Measurements from ENCODE around the gene MTHFS.

Gene MTHFS

DNA sequence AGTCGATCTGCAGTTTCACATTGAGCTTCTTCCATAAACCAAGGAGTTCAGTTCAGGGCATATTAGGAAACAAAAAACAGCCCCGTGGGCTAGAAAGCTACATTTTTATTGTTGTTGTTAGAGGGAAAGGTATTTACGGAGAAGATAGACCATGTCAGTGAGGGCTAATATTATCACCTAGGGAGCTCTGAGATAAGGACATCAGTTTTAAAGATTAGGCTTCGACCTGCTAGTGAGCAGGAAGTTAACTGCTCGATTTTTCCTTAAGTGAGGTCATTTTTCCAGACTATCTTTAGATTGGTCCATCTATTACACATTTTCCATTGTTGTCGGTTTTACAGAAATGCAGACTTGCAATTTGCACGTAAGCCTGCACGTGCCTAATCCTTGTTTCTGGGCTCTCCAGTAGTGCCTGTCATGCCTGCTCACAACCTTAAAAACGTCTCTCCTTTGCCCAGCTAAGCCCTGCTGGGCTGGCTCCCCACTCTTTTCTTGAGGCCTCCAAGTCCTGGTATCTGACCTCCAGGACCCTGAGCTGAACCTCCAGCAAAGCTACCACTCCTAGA is 72.6 kb downstream of the MTHFS start:
- no peak for TF ChIP-seq CTCF (conservative IDR thresholded peaks at IDR 0.05)
- H3K27ac ChIP-seq, result no peak overlapping the region

DNA sequence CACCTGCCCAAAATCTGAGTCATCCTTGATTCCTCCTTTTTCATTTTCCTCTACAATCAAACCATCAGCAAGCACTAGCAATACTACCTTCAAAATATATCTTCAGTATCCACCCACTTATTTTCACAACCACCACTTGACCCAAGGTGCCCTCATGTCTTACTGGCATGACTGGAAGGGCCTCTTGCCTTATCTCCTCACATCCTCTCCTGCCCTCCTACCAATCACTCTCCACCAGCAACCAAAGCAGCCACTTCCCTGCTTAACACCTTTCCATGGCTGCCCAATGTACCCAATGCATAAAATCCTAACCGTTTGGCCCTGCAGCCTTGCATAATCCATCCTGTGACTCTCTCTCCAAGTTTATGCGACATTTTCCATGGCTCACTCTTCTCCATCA is 76.0 kb downstream of the MTHFS start:
- TF ChIP-seq CTCF (conservative IDR thresholded peaks at IDR 0.05), result no peak
- H3K27ac ChIP-seq, result no peak overlapping the region

DNA sequence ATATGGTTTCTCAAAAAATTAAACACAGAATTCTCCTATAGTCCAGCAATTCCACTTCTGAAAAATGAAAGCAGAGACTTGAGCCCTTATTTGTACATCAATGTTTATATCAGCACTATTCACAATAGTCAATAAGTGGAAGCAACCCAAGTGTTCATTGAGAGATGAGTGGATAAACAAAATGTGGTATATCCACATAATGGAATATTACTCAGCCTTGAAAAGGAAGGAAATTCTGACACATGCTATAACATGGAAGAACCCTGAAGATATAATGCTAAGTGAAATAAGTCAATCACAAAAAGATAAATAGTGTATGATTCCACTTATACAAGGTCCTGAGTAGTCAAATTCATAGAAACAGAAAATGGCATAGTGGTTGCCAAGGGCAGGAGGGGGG is 76.6 kb downstream of the MTHFS start:
- TF ChIP-seq CTCF (conservative IDR thresholded peaks at IDR 0.05), result no peak
- no peak overlapping the region for H3K27ac ChIP-seq

- peak overlapping the region; percentile 6; the same call in 1 of the 2 replicates for H3K27ac ChIP-seq
- no peak for TF ChIP-seq CTCF (conservative IDR thresholded peaks at IDR 0.05)
These were observed 80.2 kb downstream of the MTHFS start for GRCh38 chr15:79816571-79816970.

- H3K27ac ChIP-seq, result peak overlapping the region; percentile 74; the same call in 1 of the 2 replicates
- TF ChIP-seq CTCF (conservative IDR thresholded peaks at IDR 0.05), result no peak
These were observed 81.3 kb downstream of the MTHFS start for GRCh38 chr15:79815468-79815867.

DNA sequence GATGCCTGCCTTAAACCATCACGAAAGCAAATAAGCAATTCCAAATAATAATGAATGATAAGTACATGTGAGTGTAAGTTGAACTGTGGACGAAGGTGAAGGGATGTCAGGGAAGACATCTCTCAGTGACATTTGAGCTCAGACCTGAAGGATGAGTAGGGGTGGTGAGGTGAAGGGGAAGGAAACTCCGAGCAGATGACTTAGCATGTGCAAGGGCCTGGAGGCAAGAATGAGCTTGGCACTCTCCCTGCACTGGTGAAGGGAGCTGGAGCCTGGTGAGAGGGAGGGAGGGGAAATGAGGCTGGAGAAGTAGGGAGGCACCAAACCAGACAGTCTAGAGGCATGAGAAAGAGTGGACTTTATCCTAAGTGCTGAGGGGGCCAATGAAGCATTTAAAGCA is 84.3 kb downstream of the MTHFS start:
- peak overlapping the region; percentile 74 for H3K27ac ChIP-seq
- no peak for TF ChIP-seq CTCF (conservative IDR thresholded peaks at IDR 0.05)

GRCh38 chr15:79811406-79812405 is 85.1 kb downstream of the MTHFS start:
- peak overlapping the region; percentile 74 for H3K27ac ChIP-seq

More at GRCh38 chr15:79811406-79812405, 85.1 kb downstream of the MTHFS start:
- TF ChIP-seq CTCF (conservative IDR thresholded peaks at IDR 0.05), result no peak

Data from VCaP (cell line).